Loucy (cell line): ENCODE data around the gene TMEM59L.

Experiments
- H2AFZ ChIP-seq: fragments of 200-600 bp; sonication (generic); 2 replicates; pipeline ENCODE4 v1.6.0; 2016; ENCODE audit warnings: antibody characterized with exemption, mild to moderate bottlenecking, low read length, moderate library complexity
- H3F3A ChIP-seq: fragments of 200-600 bp; 2 replicates; pipeline ENCODE4 v1.6.0; 2016; ENCODE audit warnings: antibody characterized with exemption, low read depth, mild to moderate bottlenecking
- H3K27me3 ChIP-seq: fragments of 200-600 bp; sonication (generic); 2 replicates; pipeline ENCODE4 v1.6.1; 2014; ENCODE audit warnings: low read length, mild to moderate bottlenecking; ENCODE audit not compliant: insufficient read depth, poor library complexity, severe bottlenecking
- H3K36me3 ChIP-seq: fragments of 200-600 bp; sonication (generic); 2 replicates; pipeline ENCODE4 v1.6.1; 2016; ENCODE audit warnings: low read length; ENCODE audit not compliant: insufficient read depth
- H3K4me1 ChIP-seq: fragments of 200-600 bp; sonication (generic); 2 replicates; pipeline ENCODE4 v1.5.1; 2014; ENCODE audit warnings: low read length, mild to moderate bottlenecking; ENCODE audit not compliant: insufficient read depth, poor library complexity, severe bottlenecking
- H3K4me2 ChIP-seq: fragments of 200-600 bp; sonication (generic); 2 replicates; pipeline ENCODE4 v1.6.0; 2014; ENCODE audit warnings: antibody characterized with exemption, low read length, low read depth, mild to moderate bottlenecking; ENCODE audit not compliant: poor library complexity, severe bottlenecking
- H3K4me3 ChIP-seq: fragments of 200-600 bp; sonication (generic); 2 replicates; pipeline ENCODE4 v1.5.1; 2014; ENCODE audit warnings: low read length, mild to moderate bottlenecking, mixed read lengths; ENCODE audit not compliant: poor library complexity, severe bottlenecking
- H3K79me2 ChIP-seq: fragments of 200-600 bp; sonication (generic); 2 replicates; pipeline ENCODE4 v1.6.1; 2014; ENCODE audit warnings: low read length; ENCODE audit not compliant: insufficient read depth
- H3K9ac ChIP-seq: fragments of 200-600 bp; sonication (generic); 2 replicates; pipeline ENCODE4 v1.6.0; 2014; ENCODE audit warnings: mild to moderate bottlenecking, low read depth, low read length, moderate library complexity; ENCODE audit not compliant: poor library complexity, severe bottlenecking
- H3K9me2 ChIP-seq: fragments of 200-600 bp; sonication (generic); replicated peaks from 2 replicates; pipeline ENCODE4 v1.6.1; 2016; ENCODE audit warnings: low read depth, low read length, mixed read lengths
- H3K9me3 ChIP-seq: fragments of 200-600 bp; sonication (generic); 2 replicates; pipeline ENCODE4 v1.6.1; 2014; ENCODE audit warnings: mild to moderate bottlenecking, antibody characterized with exemption, low read length, low read depth; ENCODE audit not compliant: insufficient read depth
- H4K20me1 ChIP-seq: fragments of 200-600 bp; sonication (generic); 2 replicates; pipeline ENCODE4 v1.6.0; 2014; ENCODE audit warnings: antibody characterized with exemption, low read length, mild to moderate bottlenecking; ENCODE audit not compliant: insufficient read depth, poor library complexity, severe bottlenecking
- EZH2phosphoT487 ChIP-seq: fragments of 200-600 bp; IDR thresholded peaks from 2 replicates; pipeline ENCODE4 v1.6.1; 2018; ENCODE audit warnings: antibody characterized with exemption, mild to moderate bottlenecking, moderate library complexity, borderline replicate concordance
- TF ChIP-seq, protein P1 (sequence below): fragments of 200-600 bp; sonication (generic); conservative IDR thresholded peaks from 2 replicates; pipeline ENCODE4 v1.5.1; 2014; ENCODE audit warnings: mild to moderate bottlenecking, antibody characterized with exemption, low read length

TMEM59L gene

DNA sequence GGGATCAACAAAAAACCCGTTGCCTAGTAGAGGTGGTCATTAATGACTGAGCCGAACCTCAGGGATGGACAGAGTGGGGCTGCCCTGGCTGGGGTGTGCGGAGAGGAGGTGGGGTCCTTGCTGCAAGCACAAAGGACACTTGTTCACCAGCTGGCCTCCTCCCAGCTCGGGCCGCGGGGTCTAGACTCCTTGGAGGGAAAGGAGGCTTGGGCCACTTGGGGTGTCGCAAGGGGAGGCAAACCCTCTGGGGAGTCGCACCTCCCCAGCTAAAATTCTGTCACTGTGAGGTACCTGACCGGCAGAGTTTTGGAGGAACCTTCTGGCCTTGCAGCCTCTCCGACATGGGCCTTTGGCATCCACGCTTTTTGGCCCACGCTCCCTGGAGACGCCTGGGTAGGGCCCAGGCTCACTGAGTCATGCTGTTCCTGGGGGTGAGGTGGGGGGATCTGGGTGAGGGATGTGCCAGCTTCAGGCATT lies 32.4 kb downstream of the TMEM59L start:
- H3K79me2 ChIP-seq, result peaks cover 15% of the 10 kb centered on the region; the same call in 1 of the 2 replicates
- H3K27me3 ChIP-seq, result no peaks in the 10 kb centered on the region
- no peaks in the 10 kb centered on the region for H3F3A ChIP-seq
- no peaks in the 10 kb centered on the region; the same call in 1 of the 2 replicates for H3K36me3 ChIP-seq
- H4K20me1 ChIP-seq, result no peaks in the 10 kb centered on the region
- H3K9me3 ChIP-seq, result no peaks in the 10 kb centered on the region
- no peak overlapping the region for H3K4me2 ChIP-seq
- no peak overlapping the region for H2AFZ ChIP-seq
- no peaks in the 10 kb centered on the region for H3K4me1 ChIP-seq
- H3K9me2 ChIP-seq, result no peaks in the 10 kb centered on the region
- no peak overlapping the region for H3K9ac ChIP-seq
- H3K4me3 ChIP-seq, result no peak overlapping the region
- TF ChIP-seq, protein P1, sequence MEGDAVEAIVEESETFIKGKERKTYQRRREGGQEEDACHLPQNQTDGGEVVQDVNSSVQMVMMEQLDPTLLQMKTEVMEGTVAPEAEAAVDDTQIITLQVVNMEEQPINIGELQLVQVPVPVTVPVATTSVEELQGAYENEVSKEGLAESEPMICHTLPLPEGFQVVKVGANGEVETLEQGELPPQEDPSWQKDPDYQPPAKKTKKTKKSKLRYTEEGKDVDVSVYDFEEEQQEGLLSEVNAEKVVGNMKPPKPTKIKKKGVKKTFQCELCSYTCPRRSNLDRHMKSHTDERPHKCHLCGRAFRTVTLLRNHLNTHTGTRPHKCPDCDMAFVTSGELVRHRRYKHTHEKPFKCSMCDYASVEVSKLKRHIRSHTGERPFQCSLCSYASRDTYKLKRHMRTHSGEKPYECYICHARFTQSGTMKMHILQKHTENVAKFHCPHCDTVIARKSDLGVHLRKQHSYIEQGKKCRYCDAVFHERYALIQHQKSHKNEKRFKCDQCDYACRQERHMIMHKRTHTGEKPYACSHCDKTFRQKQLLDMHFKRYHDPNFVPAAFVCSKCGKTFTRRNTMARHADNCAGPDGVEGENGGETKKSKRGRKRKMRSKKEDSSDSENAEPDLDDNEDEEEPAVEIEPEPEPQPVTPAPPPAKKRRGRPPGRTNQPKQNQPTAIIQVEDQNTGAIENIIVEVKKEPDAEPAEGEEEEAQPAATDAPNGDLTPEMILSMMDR, result no peak
- no peak for TF ChIP-seq EZH2phosphoT487

DNA sequence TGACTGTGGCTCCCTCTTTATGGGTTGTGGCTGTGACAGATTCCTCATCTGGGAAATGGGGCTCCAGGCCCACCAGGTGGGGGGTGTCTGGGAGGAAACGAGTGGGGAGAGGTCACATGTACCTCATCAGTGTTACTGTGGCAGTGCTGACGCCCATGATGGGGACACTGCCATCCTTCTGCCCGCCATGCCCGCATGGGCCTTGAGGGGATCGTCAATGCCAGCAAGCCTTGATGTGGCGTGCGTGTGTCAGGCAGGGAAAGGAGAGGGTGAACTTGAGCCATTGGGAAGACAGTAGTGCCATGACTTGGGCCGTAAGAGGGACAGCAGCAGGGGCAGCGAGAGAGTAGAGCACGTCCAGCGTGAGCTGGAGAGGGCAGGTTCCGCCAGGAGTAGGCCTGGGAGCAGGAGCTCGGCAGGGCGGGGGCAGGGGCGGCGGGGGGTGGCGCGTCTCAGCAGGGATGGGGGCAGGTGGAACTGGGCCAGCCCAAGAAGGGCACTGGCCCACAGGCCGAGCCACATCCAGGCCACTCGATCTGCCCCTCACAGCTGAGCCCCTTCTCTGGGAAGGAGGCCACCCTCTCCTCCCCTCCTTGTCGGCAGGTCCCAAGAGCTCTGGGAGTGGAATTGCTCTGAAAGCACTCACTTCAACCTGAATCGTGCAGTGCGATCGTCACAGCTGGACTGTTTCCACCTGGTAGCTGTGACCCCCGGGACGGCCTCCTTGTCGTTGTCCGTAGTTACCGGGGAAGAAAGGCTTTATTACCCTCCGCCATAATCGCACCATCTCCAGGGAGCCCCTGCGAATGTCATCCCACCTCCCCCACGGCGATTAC lies 34.1 kb downstream of the TMEM59L start:
- H3K36me3 ChIP-seq, result no peaks in the 10 kb centered on the region; the same call in 1 of the 2 replicates
- H3K4me1 ChIP-seq, result no peaks in the 10 kb centered on the region
- no peak for TF ChIP-seq EZH2phosphoT487
- TF ChIP-seq, protein P1, result no peak
- no peak overlapping the region for H2AFZ ChIP-seq
- peaks cover 15% of the 10 kb centered on the region; the same call in 1 of the 2 replicates for H3K79me2 ChIP-seq
- no peaks in the 10 kb centered on the region for H3F3A ChIP-seq
- H3K9me2 ChIP-seq, result no peaks in the 10 kb centered on the region
- H3K9ac ChIP-seq, result no peak overlapping the region
- no peak overlapping the region for H3K4me3 ChIP-seq
- H3K4me2 ChIP-seq, result no peak overlapping the region
- H3K9me3 ChIP-seq, result no peaks in the 10 kb centered on the region
- no peaks in the 10 kb centered on the region for H4K20me1 ChIP-seq
- H3K27me3 ChIP-seq, result no peaks in the 10 kb centered on the region

DNA sequence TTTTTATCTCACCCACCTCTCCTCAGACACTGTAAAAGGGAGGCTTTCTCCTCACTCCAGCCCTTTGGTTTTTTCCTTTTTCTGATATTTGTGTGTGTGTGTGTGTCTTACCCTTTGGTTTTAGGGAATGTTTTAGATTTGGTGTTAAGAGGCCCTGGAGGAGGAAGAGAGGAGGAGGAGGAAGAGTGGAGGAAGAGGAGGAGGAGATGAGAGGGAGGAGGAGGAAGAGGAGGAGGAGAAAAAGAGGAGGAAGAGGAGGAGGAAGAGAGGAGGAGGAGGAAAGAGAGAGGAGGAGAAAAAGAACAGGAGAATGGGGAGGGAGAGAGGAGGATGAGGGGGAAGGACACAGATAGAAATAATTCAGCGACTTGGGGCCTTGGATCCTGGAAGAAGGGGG lies 34.7 kb downstream of the TMEM59L start:
- H4K20me1 ChIP-seq, result no peaks in the 10 kb centered on the region
- TF ChIP-seq EZH2phosphoT487, result no peak
- no peak overlapping the region for H3K9ac ChIP-seq
- H3K27me3 ChIP-seq, result no peaks in the 10 kb centered on the region
- no peak overlapping the region for H3K4me3 ChIP-seq
- no peak overlapping the region for H2AFZ ChIP-seq
- H3K4me1 ChIP-seq, result no peaks in the 10 kb centered on the region
- no peaks in the 10 kb centered on the region; the same call in 1 of the 2 replicates for H3K36me3 ChIP-seq
- no peaks in the 10 kb centered on the region for H3K9me3 ChIP-seq
- no peaks in the 10 kb centered on the region for H3K9me2 ChIP-seq
- peaks cover 11% of the 10 kb centered on the region; the same call in 1 of the 2 replicates for H3K79me2 ChIP-seq
- H3K4me2 ChIP-seq, result no peak overlapping the region
- H3F3A ChIP-seq, result no peaks in the 10 kb centered on the region
